HT-29 (cell line): ENCODE results near the gene GCK. TPM values are rescaled to one million over a fixed set of nuclear protein-coding genes. Genes with fewer than 3 reads are reported as not detected.
"Not testable (repeated sequence)": the region's sequence is repeated elsewhere in the genome, so short reads cannot be mapped to it uniquely, and the experiment has no call there.

ENCODE experiments used
- DNase-seq: peaks from one replicate; pipeline ENCODE4 v3.0.0-alpha.2; 2015; ENCODE audit warnings: low spot score
- total RNA-seq: library from RNA; depleted of rRNA; stranded (reverse); fragments of >200 nt; shearing (Covaris generic); gene quantifications from 2 replicates; pipeline ENCODE4 v1.2.3, GENCODE V29; 2014

Gene GCK
- total RNA-seq, 1 experiment from 2014 or later, result not detected

DNA sequence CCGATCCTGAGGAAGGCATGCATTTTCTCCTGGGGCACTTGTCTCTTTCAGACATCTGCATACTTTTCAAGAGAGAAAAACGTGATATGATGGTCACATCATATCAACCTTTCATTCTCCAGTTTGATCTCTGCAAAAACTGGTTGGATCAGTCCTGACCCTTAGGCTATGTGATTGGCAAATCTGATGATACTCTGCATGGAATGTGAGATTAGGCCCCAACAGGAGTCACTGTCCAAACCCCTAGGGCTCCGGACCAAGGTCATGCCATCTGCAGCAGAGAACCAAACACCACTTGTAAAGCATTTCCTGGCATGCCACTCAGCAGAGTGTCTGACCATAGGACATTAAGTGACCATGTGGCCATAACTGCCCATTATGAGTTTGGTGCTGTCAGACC is 8.6 kb downstream of the GCK start:
- DNase-seq, result no peak

DNA sequence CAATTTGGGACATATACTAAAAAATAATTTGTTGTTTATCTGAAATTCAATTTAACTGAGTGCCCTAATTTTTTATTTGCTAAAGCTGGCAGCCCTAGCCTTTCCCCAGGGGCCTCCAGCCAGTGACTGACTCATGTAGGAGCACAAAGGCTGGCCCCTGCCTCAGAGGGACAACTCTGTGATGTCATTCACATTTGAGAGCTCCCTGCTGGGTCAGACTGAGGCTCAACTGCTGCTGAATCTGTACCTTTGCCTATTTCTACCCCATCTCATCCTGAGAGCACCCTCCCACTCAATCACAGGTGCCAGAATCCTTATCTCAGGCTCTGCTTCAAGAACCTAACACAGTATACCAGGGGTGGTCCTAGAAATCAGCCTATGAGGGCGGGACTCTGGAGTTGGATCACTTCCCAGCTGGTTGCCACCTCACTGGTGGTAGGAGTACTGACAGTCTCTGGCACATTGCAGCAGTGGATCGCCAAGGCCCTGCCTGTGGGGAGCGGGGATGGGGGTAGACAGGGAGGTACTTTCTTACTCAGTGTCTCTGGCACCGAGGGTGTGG is 11.6 kb downstream of the GCK start:
- no peak for DNase-seq

DNA sequence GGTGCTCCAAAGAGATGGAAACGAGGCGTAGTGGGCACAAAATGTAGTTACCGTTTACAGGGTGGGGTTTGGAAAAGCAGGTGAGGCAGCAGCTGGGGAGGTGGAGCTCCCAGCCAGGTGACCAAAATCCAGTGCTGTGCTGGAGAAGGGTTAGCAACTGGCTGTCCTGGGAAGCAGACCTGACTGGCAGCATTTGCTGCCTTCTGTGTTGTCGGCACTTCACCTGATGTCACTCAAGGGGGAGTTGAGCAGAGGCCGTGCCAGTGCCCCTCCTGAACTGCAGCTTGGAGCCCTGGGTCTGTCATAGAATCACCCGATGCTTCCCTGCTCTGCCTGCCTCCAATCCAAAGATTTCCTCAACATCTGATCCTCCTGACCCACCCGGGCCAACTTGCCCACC is 12.8 kb downstream of the GCK start:
- no peak for DNase-seq

DNA sequence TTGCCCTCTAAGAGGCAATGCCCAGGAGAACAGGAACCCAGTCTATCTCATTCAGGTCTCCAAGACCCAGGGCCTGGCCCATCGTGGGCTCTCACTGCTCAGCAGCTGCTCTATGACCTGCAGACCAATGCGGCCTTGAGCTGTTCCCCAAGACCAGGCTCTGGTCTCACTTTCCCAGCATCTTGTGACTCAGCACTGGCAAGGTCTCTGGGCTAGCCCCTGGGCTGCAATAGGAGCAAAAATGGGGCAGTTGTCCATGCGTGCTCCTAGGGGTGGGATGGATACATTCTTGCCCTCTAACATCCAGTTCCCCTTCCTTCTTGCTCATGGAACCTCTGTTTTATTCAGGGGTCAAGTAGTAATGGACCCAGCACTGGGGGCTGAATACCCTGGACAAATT is 13.5 kb downstream of the GCK start:
- no peak for DNase-seq

DNA sequence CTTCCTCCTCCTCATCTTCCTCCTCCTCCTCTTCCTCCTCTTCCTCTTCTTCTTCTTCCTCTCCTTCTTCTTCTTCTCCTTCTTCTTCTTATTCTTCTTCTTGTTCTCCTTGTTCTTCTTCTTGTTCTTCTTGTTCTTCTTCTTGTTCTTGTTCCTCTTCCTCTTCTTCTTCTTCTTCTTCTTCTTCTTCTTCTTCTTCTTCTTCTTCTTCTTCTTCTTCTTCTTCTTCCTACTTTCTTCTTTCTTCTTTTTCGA is 14.6 kb downstream of the GCK start:
- not testable (repeated sequence) for DNase-seq

DNA sequence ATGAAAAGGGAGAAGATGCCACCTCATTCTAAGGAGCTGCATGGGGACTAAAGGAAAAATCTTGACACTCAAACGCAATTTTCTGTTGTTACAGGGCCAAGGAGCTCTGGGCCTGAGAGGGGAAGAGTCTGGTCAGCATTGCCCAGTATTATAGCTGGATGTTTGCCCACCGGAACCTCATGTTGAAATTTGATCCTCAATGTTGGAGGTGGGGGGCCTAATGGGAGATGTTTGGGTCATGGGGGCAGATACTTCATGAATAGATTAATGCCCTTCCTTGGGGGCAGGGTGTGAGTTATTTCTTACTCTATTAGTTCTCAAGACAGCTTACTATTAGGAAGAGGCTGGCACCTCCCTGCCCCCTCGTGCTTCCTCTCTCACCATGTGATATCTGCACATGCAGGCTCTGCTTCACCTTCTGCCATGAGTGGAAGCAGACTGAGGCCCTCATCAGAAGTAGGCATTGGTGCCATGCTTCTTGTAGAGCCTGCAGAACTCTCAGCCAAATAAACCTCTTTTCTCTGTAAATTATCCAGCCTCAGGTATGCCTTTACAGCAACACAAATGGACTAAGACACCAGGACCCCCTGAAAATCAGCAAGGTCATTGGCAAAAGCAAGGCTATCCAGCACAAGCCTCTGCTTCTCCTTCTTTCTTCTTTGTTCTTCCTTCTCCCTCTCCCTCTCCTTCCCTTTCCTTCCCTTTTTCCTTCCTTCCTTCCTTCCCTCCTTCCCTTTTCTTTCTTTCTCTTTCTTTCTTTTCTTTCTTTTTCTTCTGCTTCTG is 15.1 kb downstream of the GCK start:
- no peak for DNase-seq

DNA sequence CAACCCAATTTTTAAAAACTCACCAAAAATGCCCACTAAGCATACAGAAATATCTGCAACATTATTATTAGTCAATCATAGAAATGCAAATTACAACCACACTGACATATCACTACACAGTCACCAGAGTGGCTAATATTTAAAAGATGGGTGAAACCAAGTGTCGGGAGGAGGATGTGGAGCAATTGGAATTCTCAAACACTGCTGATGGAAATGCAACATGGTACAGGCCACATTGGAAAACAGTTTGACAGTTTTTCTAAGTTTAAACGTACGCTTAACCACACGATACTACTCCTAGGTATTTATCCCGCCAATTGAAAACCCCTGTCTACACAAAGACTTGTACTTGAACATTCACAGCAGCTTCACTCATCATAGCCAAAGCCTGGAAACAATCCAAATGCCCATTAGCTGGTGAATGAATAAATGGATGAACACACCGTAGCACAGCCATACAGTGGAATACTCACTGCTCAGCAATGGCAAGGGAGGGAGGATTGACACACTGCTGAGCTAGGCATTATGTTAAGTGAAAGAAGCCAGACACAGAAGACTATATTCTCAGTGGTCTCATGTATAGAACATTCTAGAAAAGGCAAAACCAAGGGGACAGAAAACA is 16.3 kb downstream of the GCK start:
- no peak for DNase-seq

DNA sequence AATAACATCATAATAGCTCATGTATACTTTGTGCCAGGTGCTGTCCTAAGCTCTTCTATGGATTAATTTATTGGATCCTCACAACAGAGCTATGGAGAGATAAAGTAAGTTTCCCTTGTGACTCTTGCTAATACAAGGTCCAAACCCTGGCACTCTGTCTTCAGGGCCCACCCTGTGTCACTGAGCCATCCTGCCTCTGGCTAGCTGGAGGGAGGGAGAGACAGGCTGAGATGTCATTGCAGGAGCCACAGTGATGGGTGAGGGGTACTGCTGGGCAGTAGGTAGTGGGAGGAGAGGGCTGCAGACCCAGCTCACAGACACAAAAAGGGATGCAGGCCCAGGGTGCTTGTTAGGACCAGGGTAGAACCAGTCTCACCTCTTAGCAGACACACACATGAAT is 16.9 kb downstream of the GCK start:
- DNase-seq, result no peak

DNA sequence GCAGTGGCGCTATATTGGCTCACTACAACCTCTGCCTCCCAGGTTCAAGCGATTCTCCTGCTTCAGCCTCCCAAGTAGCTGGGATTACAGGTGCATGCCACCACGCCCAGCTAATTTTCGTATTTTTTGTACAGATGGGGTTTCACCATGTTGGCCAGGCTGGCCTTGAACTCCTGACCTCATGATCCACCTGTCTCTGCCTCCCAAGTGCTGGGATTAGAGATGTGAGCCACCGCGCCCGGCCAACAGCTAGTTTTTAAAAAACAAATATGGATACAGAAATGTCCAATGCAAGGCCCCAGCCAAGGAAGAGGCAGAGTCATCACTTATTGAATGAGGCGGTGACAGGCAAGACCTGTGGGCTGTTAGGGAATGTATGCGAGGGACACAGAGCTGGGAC is 17.3 kb downstream of the GCK start:
- DNase-seq, result not testable (repeated sequence)

DNA sequence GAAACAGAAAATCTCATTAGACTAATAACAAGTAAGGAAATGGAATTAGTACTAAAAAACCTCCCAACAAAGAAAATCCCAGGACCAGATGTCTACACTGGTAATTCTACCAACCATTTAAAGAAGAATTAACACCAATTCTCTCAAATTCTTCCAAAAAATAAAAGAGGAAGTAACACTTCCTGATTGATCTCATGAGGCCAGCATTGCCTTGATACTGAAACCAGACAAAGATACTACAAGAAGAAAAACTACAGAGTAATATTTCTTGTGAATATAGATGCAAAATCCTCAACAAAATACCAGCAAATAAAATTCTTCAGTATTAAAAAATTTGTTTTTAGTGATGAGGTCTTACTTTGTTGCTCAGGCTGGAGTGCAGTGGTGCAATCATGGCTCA is 21.3 kb downstream of the GCK start:
- no peak for DNase-seq

DNA sequence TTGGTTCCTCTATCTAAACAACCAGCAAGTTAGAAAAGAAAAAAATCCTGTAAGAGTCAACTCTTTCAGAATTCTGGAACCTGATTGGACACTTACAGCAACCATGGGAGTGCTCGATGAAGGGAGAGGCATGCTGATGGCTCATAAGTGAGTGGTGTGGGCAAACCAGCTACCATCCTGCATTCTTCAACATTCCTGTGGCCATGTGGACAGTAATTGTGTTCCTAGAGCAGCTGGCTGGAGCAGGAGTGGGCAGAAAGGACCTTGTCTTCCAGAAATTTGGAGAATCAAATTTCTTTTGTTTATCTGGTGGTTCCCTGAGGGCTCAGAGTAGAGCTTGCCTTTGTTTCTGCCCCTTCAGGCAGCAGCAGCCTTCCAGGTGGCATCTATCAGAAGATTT is 25.6 kb downstream of the GCK start:
- no peak for DNase-seq

DNA sequence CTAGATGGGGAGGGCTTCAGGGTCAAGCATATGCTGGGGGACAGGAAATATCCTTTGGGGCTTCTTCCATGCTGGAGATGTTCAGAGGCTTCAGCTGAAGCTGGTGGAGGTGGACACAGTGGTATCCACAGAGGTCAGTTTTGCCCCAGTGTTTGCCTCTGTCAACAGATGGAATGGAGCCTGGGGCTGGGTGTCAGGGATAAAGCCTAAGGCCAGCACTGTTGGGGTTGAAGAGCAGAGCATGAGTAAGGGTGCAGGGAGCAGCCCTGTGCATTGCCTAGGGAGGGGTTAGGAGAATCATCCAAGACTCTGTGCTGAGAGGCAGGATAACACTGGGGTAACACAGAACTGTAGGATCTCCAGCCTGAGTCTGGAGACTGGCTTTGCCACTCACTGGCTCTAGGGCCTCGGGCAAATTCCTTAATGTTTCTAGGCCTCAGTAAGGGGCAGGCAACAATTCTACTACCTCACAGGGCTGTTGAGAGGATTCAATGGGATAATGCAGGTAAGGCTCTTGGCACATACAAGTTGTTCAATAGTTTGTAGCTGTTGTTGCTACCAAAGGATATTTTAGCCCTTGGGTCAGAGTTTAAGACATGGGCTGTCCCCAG is 26.3 kb downstream of the GCK start:
- DNase-seq, result no peak

DNA sequence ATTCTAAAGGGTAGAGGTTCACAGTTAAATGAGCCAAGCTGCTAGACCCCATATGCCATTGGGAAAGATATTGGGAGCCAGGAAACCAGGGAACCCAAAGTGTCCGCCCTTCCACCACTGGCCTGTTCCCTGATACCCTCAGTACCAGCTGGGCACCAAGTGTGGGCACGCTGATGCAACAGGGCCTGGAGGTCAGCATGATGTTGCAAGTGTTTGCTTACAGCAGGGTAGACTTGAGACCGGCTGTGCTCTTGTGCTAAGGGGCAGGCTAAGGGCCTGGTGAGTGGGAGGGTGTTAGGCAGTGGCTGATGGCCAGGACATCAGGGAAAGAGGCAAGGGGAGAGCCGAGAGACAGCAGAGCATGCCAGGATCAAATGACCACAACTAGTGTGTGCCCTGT is 27.1 kb downstream of the GCK start:
- no peak for DNase-seq

DNA sequence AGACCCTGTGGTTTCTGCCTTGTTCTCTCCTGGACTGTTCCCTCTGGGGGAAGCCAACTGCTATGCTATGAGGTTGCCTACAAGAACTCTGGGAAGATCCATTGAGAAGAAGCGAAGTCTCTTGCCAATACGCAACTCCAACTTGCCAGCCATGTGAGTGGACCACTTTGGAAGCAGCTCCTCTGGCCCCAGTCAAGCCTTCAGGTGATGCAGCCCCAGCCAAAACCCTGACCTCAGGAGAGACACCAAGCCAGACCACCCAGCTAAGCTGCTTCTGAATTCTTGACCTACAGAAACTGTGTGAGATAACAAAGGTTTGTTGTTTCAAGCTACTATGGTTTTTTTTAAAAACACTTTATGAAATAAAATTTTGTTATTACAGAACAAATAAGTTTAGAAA is 27.9 kb downstream of the GCK start:
- DNase-seq, result no peak

DNA sequence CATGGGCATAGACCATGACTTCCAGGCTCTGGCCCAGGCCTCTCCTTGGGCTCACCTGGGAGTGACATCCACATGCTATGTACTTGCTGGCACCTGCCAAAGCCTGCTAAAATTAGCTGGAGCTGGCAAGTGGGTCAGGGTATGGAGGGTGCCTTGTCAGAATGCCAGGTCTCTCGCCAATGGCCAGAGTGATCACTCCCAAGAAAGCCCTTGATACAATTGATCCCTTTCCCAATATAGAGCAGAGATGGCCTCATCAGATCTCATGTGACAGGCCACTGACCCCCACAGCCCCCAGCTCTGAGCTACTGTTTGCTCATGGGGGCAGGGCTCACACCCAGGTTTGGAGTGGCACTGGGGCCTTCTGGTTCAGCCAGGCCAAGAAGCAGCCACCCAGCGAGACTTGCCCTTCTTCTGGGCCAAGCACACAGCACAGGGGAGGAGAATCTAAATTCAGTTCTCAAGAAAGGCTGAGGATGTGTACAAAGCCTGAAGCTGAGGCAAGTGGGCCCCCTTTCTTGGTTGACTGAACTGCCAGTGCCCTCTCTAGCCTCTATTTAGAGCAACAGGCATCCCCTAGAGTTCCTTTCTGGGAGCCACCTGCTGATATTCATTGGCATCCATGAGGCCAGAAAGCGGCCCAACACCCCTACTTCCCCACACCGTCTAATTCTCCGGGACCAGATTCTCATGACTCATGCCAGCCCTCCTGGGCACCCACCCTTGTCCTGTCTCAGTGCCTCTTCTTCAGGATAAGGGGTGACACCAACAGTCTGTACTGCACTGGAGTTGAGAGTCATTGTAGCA is 29.2 kb downstream of the GCK start:
- DNase-seq, result no peak

DNA sequence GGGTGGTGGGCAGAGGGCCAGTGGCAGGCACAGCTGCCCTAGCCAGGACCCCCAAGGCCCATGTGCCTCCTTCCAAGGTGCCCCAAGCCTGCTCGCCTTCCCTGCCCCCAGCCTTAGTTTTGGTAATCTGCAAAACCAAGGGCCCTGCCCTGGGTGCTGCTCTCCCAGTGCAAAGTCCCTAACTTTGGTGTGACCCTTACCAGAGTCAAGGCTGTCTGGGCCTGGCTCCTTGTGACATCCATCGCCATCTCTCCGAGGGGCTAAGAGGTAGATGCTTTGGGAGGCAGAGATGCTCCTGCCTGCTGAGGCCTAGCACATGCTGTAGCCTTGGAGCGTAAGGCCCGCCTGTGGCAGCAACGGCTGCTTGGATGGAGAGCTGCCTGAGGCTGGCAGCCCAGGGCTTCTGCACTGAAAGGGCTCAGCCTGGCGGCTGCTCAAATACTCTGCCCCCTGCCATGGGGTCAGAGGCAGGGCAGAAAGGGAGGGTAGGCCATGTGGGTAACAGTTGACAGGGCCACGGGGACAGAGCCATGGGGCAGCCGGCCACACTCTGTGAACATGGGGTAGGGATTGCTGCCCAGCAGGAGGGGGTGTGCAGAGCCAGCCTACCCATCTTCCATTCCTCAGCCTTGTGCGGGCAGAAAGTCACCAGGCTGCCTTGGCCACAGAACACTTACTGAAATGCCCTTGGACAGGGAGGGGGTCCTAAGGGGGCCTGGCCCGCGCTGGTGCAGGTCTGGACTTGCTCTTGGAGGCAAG is 30.2 kb downstream of the GCK start:
- DNase-seq, result no peak

DNA sequence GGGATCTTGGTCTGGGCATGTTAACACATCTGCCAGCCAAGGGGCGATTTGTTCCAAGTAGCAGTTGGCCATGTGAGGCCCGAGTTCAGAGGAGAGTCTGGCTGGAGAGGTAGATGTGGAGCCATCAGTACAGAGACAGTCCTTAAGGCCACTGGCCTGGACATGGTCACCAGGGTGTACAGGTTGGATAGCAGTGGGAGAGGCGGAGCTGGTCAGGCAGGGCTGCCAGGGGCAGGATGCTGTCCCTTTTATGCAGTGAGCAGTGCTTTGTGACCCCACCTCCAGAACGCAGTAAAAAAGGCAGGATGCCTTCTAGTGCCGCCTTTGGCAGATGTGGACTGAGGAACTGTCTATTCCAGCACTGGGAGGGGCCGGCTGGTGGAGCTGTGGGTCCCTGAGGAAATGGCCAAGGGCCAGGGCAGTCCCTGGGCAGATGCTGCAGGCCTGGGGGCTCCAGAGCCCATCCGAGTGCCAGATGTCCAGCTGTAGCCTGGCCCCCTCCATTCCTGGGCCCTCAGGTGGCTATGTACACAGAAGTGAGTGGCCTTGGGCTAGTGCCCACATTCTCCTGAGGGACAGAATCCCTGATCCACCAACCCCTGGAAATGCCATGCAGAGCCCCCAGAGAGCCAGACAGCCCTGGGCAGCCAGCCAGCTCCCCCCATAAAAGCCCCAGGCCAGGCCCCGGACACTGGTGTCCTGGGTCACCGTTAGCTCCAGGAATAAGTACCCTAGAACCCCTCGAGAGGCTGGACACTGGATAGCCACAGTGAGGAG is 31.0 kb downstream of the GCK start:
- DNase-seq, result no peak

DNA sequence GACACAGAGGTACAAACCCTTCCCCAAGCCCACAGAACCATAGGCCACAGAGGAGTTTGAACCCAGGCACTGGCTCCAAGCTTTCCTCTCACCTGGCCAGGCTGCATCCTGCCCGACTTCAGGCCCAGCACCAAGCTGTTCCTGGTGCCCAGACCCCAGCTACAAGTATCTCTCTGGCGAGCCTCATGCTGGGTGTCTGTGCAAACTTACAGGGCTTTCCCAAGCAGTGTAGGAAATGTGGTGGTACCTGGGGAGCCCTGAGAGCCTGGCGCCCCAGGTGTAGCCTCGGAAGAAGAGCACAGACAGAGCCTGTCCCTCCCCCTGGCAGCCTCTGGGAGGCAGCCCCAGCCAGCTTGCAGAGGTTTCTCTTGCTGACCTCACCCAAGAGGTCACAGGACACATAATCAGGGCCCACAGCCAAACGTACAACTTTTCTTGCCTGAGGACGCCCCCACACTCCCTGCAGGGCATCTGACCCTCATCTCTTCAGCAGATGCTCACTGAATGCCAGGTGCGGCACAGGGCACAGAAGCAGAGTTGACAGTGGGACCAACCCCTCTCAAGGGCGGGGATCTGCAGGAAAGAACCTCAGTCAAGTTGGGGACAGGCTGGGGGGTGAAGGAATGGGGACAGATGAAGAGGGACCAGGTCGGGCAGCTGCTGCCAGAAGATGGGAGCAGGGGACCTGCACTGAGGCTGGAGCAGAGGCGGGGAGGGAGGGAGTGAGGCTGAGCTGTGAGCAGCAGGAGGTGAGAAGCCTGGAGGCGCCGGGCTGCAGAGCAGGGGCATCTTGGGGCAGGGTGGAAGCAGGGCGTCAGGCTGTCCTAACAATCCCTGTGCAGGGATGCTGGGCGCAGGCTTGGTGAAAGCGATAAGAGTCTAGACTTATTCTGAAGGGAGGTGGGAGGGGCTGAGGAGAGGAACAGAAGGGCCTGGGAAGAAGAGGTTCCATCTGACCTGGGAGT is 31.8 kb downstream of the GCK start:
- DNase-seq, result no peak

DNA sequence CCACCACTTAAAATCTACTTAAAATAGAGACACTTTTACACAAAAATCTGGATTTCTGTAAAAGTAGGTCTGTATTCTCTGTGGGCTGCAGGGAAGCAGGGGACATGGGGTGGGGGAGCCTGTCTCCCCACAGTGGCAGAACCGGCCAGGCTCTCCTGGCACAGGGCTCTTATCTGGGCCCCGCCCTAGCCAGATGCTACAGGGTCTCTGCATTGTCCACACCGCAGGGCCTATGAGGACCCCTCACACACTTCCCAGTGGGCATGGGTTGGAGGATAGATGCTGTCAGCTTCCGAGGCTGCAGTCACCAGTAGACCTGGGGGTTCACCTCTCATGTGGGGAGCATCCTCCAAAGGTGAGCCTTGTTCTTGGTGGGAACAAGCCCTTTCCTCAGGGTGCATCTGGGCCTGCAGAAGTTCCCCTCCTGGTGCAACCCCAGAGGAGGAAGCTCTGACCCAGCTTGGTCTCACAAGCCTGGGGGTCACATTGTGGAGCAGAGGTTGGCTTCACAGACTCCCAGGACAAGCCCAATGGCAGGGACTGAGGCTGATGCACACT is 32.7 kb downstream of the GCK start:
- no peak for DNase-seq
